Measurements from ENCODE around the gene RIMBP2. TPM values are rescaled to one million over a fixed set of nuclear protein-coding genes. Genes with fewer than 3 reads are reported as not detected.

RIMBP2 gene
- total and polyA plus RNA-seq, 2 experiments from 2014 or later: 0.31 to 0.37 TPM

DNA sequence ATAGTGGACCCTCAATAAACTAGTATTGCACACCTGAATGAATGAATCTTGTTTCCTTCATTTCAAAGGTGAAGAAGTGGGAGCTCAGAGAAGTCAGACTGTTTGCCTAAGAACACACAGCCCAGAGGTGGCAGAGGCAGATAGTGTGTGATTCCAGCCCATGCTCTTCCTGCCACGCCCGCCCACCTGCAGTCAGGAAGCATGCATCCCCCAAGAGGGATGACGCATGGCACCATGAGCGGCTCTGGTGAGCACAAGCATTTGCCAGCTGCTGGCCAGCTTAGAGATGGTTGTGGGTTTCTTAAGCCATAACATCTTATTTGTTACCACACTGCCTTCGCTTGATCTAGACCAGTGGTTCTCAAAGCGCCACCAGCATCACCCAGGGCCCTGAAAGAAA, 133.8 kb downstream of the RIMBP2 start:
- peaks cover 49% of the 10 kb centered on the region for H3K9me3 Mint-ChIP-seq
- no peak for DNase-seq (ENCODE audit: low spot score)

More for the DNA sequence above, 133.8 kb downstream of the RIMBP2 start:
- H3F3A ChIP-seq (replicated peaks; ENCODE audit: low read depth): no peaks in the 10 kb centered on the region
- no peak overlapping the region for H3K4me3 ChIP-seq
- peaks cover 5% of the 10 kb centered on the region for H3K27me3 Mint-ChIP-seq (ENCODE audit: insufficient read depth, low read depth, poor library complexity)
- H3K4me1 Mint-ChIP-seq: no peaks in the 10 kb centered on the region
- no peak for TF ChIP-seq EZH2 (IDR thresholded peaks at IDR 0.05; ENCODE audit: low read depth, unreplicated experiment)
- TF ChIP-seq REST (IDR thresholded peaks at IDR 0.05; ENCODE audit: unreplicated experiment): no peak
- no peak for TF ChIP-seq STAT1 (IDR thresholded peaks at IDR 0.05; ENCODE audit: unreplicated experiment)
- TF ChIP-seq EZH2phosphoT487 (IDR thresholded peaks at IDR 0.05; ENCODE audit: unreplicated experiment): no peak
- no peak for TF ChIP-seq POLR2AphosphoS5 (IDR thresholded peaks at IDR 0.05; ENCODE audit: low read depth)
- TF ChIP-seq JUNB (IDR thresholded peaks at IDR 0.05; ENCODE audit: unreplicated experiment): no peak
- TF ChIP-seq, protein P1, sequence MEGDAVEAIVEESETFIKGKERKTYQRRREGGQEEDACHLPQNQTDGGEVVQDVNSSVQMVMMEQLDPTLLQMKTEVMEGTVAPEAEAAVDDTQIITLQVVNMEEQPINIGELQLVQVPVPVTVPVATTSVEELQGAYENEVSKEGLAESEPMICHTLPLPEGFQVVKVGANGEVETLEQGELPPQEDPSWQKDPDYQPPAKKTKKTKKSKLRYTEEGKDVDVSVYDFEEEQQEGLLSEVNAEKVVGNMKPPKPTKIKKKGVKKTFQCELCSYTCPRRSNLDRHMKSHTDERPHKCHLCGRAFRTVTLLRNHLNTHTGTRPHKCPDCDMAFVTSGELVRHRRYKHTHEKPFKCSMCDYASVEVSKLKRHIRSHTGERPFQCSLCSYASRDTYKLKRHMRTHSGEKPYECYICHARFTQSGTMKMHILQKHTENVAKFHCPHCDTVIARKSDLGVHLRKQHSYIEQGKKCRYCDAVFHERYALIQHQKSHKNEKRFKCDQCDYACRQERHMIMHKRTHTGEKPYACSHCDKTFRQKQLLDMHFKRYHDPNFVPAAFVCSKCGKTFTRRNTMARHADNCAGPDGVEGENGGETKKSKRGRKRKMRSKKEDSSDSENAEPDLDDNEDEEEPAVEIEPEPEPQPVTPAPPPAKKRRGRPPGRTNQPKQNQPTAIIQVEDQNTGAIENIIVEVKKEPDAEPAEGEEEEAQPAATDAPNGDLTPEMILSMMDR (conservative IDR thresholded peaks at IDR 0.05; ENCODE audit: low read depth in 2 of 2): no peak
- no peak for TF ChIP-seq CREB1 (CRISPR knock-in tag; IDR thresholded peaks at IDR 0.05; ENCODE audit: low read depth)
- no peak for TF ChIP-seq NANOG (IDR thresholded peaks at IDR 0.05; ENCODE audit: borderline replicate concordance)
- TF ChIP-seq ZNF331 (CRISPR knock-in tag; IDR thresholded peaks at IDR 0.05; ENCODE audit: low read depth): no peak
- no peak for TF ChIP-seq ZNF462 (CRISPR knock-in tag; IDR thresholded peaks at IDR 0.05)
- TF ChIP-seq, protein P2, sequence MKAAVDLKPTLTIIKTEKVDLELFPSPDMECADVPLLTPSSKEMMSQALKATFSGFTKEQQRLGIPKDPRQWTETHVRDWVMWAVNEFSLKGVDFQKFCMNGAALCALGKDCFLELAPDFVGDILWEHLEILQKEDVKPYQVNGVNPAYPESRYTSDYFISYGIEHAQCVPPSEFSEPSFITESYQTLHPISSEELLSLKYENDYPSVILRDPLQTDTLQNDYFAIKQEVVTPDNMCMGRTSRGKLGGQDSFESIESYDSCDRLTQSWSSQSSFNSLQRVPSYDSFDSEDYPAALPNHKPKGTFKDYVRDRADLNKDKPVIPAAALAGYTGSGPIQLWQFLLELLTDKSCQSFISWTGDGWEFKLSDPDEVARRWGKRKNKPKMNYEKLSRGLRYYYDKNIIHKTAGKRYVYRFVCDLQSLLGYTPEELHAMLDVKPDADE (IDR thresholded peaks at IDR 0.05): no peak
- TF ChIP-seq ZNF114 (CRISPR knock-in tag; IDR thresholded peaks at IDR 0.05): no peak
- no peaks in the 10 kb centered on the region for H3K79me2 ChIP-seq (replicated peaks; ENCODE audit: insufficient read depth)
- H3K4me1 ChIP-seq (ENCODE audit: insufficient read depth): no peaks in the 10 kb centered on the region
- H3K27me3 ChIP-seq (ENCODE audit: insufficient read depth): no peaks in the 10 kb centered on the region
- no peak overlapping the region for H3K4me3 Mint-ChIP-seq
- no peaks in the 10 kb centered on the region for H4K20me1 ChIP-seq (replicated peaks; ENCODE audit: insufficient read depth)
- no peak overlapping the region for H3K27ac Mint-ChIP-seq
- no peaks in the 10 kb centered on the region for H3K9me2 ChIP-seq (ENCODE audit: insufficient read depth)
- no peak for ATAC-seq
- H2AFZ ChIP-seq: no peak overlapping the region
- no peak overlapping the region for H3K4me2 ChIP-seq
- H3K36me3 Mint-ChIP-seq (ENCODE audit: low read depth): peaks cover 27% of the 10 kb centered on the region
- no peak overlapping the region for H3K27ac ChIP-seq (ENCODE audit: low read depth)
- H3K36me3 ChIP-seq (ENCODE audit: insufficient read depth): no peaks in the 10 kb centered on the region
